CD4-positive, CD25-positive, alpha-beta regulatory T cell (primary cell): ENCODE results near the gene TLK1. TPM values are rescaled to one million over a fixed set of nuclear protein-coding genes. Genes with fewer than 3 reads are reported as not detected.

Source experiments
- ATAC-seq, 2 donors: fragments of 150-1000 bp; cut with Tn5 transposase; one replicate each; pipeline ENCODE4 v1.10.0; 2021; ENCODE audit warnings: low read depth in 2 of 2, moderate number of reproducible peaks in 2 of 2, moderate library complexity in 1 of 2
- DNase-seq, 3 donors: peaks; one replicate each; pipeline versions ENCODE4 v3.0.0 to v3.0.0-alpha.2; 2012 to 2022; ENCODE audit warnings: mixed read lengths in 1 of 3
- H3K27ac ChIP-seq: one replicate; pipeline ENCODE4 v1.7.0; 2013; ENCODE audit warnings: mild to moderate bottlenecking, low read length; ENCODE audit not compliant: insufficient read depth, poor library complexity, severe bottlenecking
- H3K27me3 ChIP-seq: one replicate; pipeline ENCODE4 v1.7.0; 2013; ENCODE audit warnings: low read length; ENCODE audit not compliant: control insufficient read depth, insufficient read depth
- H3K36me3 ChIP-seq: one replicate; pipeline ENCODE4 v1.7.0; 2013; ENCODE audit warnings: mild to moderate bottlenecking, low read length, moderate library complexity; ENCODE audit not compliant: control insufficient read depth, insufficient read depth
- H3K4me1 ChIP-seq: 2 replicates; pipeline ENCODE4 v1.7.0; 2013; ENCODE audit warnings: mild to moderate bottlenecking, low read length; ENCODE audit not compliant: insufficient read depth, control insufficient read depth, poor library complexity, severe bottlenecking
- H3K4me3 ChIP-seq: one replicate; pipeline ENCODE4 v1.7.0; 2013; ENCODE audit warnings: low read depth, mild to moderate bottlenecking, low read length, moderate library complexity
- H3K9me3 ChIP-seq, 2 experiments: 1 replicate in 1 of 2; 2 replicates in 1 of 2; pipeline ENCODE4 v1.7.0; 2013; ENCODE audit warnings: low read length in 2 of 2, mild to moderate bottlenecking in 1 of 2, moderate library complexity in 1 of 2; ENCODE audit not compliant: control insufficient read depth in 2 of 2
- H3K27ac Mint-ChIP-seq, 3 donors: one replicate each; pipeline ENCODE4 v1.8.0; 2020 to 2022; ENCODE audit warnings: mild to moderate bottlenecking in 3 of 3, mixed read lengths in 3 of 3, moderate library complexity in 2 of 3
- H3K27me3 Mint-ChIP-seq: one replicate; pipeline ENCODE4 v1.8.0; 2022; ENCODE audit warnings: mild to moderate bottlenecking, mixed read lengths
- H3K36me3 Mint-ChIP-seq: one replicate; pipeline ENCODE4 v1.8.0; 2020; ENCODE audit warnings: mixed read lengths
- H3K4me1 Mint-ChIP-seq, 4 donors: one replicate each; pipeline ENCODE4 v1.8.0; 2020 to 2022; ENCODE audit warnings: mixed read lengths in 4 of 4, mild to moderate bottlenecking in 1 of 4
- H3K4me3 Mint-ChIP-seq, 4 donors: one replicate each; pipeline ENCODE4 v1.8.0; 2020 to 2022; ENCODE audit warnings: mild to moderate bottlenecking in 4 of 4, mixed read lengths in 4 of 4, moderate library complexity in 3 of 4
- H3K9me3 Mint-ChIP-seq, 7 donors: one replicate each; pipeline ENCODE4 v1.8.0; 2020 to 2022; ENCODE audit warnings: mixed read lengths in 7 of 7, mild to moderate bottlenecking in 3 of 7, moderate library complexity in 2 of 7
- polyA plus RNA-seq, 4 donors: library from polyadenylated mRNA; unstranded; fragments of 300-500 nt; fragmentation: Illumina TruSeq; gene quantifications; one replicate each; pipeline ENCODE4 v1.2.3, GENCODE V29; 2021
- total RNA-seq: library from RNA; stranded (reverse); gene quantifications from one replicate; pipeline ENCODE4 v1.2.3, GENCODE V29; 2022

TLK1 gene
- total and polyA plus RNA-seq, 5 donors from 2014 or later, result 33.9 to 179 (median 54.4) TPM

DNA sequence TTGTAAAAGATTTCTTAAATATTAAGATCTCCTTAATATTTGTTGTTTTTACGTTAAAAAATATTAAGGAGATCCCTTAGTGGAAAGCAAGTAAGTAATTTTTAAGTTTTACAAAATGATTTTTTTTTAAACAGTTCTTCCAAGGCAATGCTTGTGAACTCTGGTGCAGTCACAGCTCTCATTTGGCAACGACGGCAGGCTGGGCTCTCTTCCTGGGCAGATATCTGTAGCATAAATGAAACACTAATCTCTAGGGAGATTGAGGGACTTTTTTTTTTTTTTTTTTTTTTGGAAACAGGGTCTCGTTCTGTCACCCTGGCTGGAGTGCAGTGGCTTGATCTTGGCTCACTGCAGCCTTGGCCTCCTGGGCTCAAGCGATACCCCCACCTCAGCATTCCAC is 193.1 kb downstream of the TLK1 start:
- Mint-ChIP-seq H3K4me1 (no peaks in the 10 kb centered on the region), H3K4me3 (no peak overlapping the region), H3K27me3 (no peaks in the 10 kb centered on the region), H3K36me3 (peaks cover 25% of the 10 kb centered on the region), H3K9me3 (no peaks in the 10 kb centered on the region), H3K27ac (no peak overlapping the region)
- H3K27me3 ChIP-seq, result no peaks in the 10 kb centered on the region
- H3K27ac ChIP-seq, result no peak overlapping the region
- no peak overlapping the region for H3K4me3 ChIP-seq
- ATAC-seq, result no peak
- peaks cover 49% of the 10 kb centered on the region for H3K36me3 ChIP-seq
- DNase-seq, result no peak
- H3K4me1 ChIP-seq, result no peaks in the 10 kb centered on the region
- H3K9me3 ChIP-seq, result no peaks in the 10 kb centered on the region

DNA sequence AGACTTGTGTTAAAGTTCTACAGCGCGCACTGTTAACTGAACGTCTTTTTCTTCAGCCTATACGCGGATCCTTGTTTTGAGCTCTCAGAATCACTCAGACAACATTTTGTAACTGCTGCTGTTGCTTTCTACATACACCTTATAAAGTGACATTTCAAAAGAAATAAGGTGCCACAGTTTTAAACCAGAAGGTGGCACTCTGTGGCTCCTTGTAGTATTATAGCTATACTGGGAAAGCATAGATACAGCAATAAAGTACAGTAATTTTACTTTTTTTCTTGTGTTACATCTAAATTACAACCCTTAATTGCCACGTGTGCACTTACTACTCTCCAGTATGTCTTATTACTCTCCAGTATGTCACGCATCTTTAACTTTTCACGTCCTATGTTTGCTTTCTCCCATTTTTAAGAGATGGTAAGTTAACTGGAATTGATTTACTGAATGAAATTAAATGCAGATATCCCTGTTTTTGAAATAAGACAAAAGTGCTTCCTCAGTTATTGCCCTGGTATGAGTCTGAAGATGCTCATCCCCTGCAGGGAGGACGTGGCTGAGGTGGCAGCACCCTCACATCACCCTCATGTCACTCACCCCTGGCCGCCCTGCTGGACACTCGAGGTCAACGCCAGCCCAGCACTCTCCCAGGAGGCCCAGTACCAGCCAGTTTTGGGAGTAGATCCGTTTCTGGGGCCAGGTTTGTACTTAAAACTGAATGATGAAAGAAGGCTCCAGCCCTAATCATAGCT is 193.9 kb downstream of the TLK1 start:
- Mint-ChIP-seq H3K27me3 (no peaks in the 10 kb centered on the region), H3K36me3 (peaks cover 32% of the 10 kb centered on the region), H3K27ac (peak overlapping the region in 2 of 3 donors; percentile 36 to 38), H3K4me3 (no peak overlapping the region), H3K4me1 (no peaks in the 10 kb centered on the region), H3K9me3 (no peaks in the 10 kb centered on the region)
- Histone ChIP-seq H3K36me3 (peaks cover 55% of the 10 kb centered on the region), H3K27me3 (no peaks in the 10 kb centered on the region), H3K4me3 (no peak overlapping the region), H3K9me3 (no peaks in the 10 kb centered on the region), H3K27ac (no peak overlapping the region), H3K4me1 (no peaks in the 10 kb centered on the region)
- DNase-seq (peak in 2 of 3 donors; percentile 11 to 18), ATAC-seq (no peak)

GRCh38 chr2:170965446-170966225 is 195.1 kb downstream of the TLK1 start:
- Mint-ChIP-seq H3K4me3 (no peak overlapping the region), H3K27ac (peak overlapping the region in 2 of 3 donors; percentile 28 to 46), H3K27me3 (no peaks in the 10 kb centered on the region), H3K36me3 (peaks cover 43% of the 10 kb centered on the region), H3K4me1 (no peaks in the 10 kb centered on the region), H3K9me3 (no peaks in the 10 kb centered on the region)
- no peaks in the 10 kb centered on the region for H3K9me3 ChIP-seq
- ATAC-seq (no peak), DNase-seq (no peak)
- H3K27me3 ChIP-seq, result no peaks in the 10 kb centered on the region
- H3K4me1 ChIP-seq, result no peaks in the 10 kb centered on the region
- H3K36me3 ChIP-seq, result peaks cover 66% of the 10 kb centered on the region
- H3K27ac ChIP-seq, result no peak overlapping the region
- H3K4me3 ChIP-seq, result no peak overlapping the region

- no peaks in the 10 kb centered on the region for H3K4me1 ChIP-seq
- no peak for ATAC-seq
- H3K27me3 ChIP-seq, result no peaks in the 10 kb centered on the region
- H3K4me3 Mint-ChIP-seq, result no peak overlapping the region
- no peak overlapping the region for H3K4me3 ChIP-seq
- H3K27ac ChIP-seq, result no peak overlapping the region
- peaks cover 80% of the 10 kb centered on the region for H3K36me3 ChIP-seq
- no peaks in the 10 kb centered on the region for H3K27me3 Mint-ChIP-seq
- H3K4me1 Mint-ChIP-seq, result no peaks in the 10 kb centered on the region
- H3K36me3 Mint-ChIP-seq, result peaks cover 52% of the 10 kb centered on the region
- H3K9me3 Mint-ChIP-seq, result peaks cover 0 to 1% (median 0%) of the 10 kb centered on the region in 7 donors
- DNase-seq, result no peak
- H3K27ac Mint-ChIP-seq, result no peak overlapping the region
- no peaks in the 10 kb centered on the region for H3K9me3 ChIP-seq
Measured at GRCh38 chr2:170963386-170963785, 197.3 kb downstream of the TLK1 start.

DNA sequence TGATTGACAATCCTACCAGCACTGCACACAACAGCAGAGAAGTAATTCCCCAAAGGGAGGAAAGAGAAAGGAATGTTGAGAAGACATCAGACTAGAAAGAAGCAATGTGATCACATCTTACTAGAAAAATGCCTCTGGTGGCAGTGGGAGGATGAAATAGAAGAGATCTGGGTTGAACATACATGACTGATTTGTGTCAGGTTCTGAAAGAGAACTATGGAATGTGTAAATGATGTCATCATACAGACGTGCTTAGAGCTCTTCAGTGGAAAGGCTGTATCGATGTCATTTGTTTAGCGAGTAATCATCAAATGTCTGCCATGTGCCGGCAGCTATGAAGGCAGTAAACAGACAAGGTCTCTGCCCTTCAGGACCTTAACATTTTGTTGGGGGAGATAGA is 206.8 kb downstream of the TLK1 start:
- Mint-ChIP-seq H3K27ac (peak overlapping the region in 2 of 3 donors; percentile 67 to 72), H3K4me1 (peaks cover 0 to 3% (median 0%) of the 10 kb centered on the region in 4 donors), H3K36me3 (peaks cover 58% of the 10 kb centered on the region), H3K27me3 (no peaks in the 10 kb centered on the region), H3K4me3 (no peak overlapping the region), H3K9me3 (no peaks in the 10 kb centered on the region)
- Histone ChIP-seq H3K27me3 (no peaks in the 10 kb centered on the region), H3K4me3 (no peak overlapping the region), H3K4me1 (no peaks in the 10 kb centered on the region), H3K36me3 (peaks cover 89% of the 10 kb centered on the region), H3K9me3 (no peaks in the 10 kb centered on the region), H3K27ac (no peak overlapping the region)
- ATAC-seq (no peak), DNase-seq (no peak)

- Mint-ChIP-seq H3K36me3 (peaks cover 46% of the 10 kb centered on the region), H3K4me1 (peaks cover 9 to 17% (median 14%) of the 10 kb centered on the region in 4 donors), H3K27me3 (no peaks in the 10 kb centered on the region), H3K27ac (peak overlapping the region; percentile 33 to 72 (median 35)), H3K9me3 (no peaks in the 10 kb centered on the region), H3K4me3 (no peak overlapping the region)
- ATAC-seq (no peak), DNase-seq (no peak)
- peaks cover 64% of the 10 kb centered on the region for H3K36me3 ChIP-seq
- H3K4me3 ChIP-seq, result no peak overlapping the region
- no peaks in the 10 kb centered on the region for H3K27me3 ChIP-seq
- H3K9me3 ChIP-seq, result no peaks in the 10 kb centered on the region
- H3K4me1 ChIP-seq, result peaks cover 6% of the 10 kb centered on the region
- no peak overlapping the region for H3K27ac ChIP-seq
Measured at GRCh38 chr2:170950221-170950761, 210.4 kb downstream of the TLK1 start.

DNA sequence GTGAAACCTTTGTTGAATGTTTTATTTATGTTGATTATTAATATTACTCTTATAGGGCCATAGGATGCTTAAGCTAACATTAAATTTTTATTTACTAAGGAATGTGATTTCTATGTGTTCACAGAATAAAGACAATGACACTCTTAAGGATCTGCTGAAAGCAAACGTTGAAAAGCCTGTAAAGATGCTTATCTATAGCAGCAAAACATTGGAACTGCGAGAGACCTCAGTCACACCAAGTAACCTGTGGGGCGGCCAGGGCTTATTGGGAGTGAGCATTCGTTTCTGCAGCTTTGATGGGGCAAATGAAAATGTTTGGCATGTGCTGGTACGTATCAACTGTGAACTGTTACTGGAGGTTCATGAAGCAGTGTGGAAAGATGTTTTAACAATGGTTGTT is 211.3 kb downstream of the TLK1 start:
- Histone ChIP-seq H3K4me3 (no peak overlapping the region), H3K27me3 (no peaks in the 10 kb centered on the region), H3K36me3 (peaks cover 55% of the 10 kb centered on the region), H3K9me3 (no peaks in the 10 kb centered on the region), H3K4me1 (peaks cover 7% of the 10 kb centered on the region), H3K27ac (no peak overlapping the region)
- Mint-ChIP-seq H3K9me3 (no peaks in the 10 kb centered on the region), H3K27me3 (no peaks in the 10 kb centered on the region), H3K4me1 (peaks cover 16 to 25% (median 16%) of the 10 kb centered on the region in 4 donors), H3K27ac (peak overlapping the region in 1 of 3 donors; percentile 45), H3K36me3 (peaks cover 37% of the 10 kb centered on the region), H3K4me3 (no peak overlapping the region)
- DNase-seq, result no peak
- ATAC-seq, result no peak
